GM12873 (cell line): ENCODE measurements around the gene PODXL.

ENCODE experiments used
- TF ChIP-seq, protein P1 (sequence below): IDR thresholded peaks from 2 replicates; pipeline ENCODE4 v1.5.1; 2012; ENCODE audit warnings: low read depth, mild to moderate bottlenecking, moderate library complexity, low read length, control low read depth; ENCODE audit not compliant: insufficient read depth; ENCODE audit errors: missing control alignments

The PODXL gene

DNA sequence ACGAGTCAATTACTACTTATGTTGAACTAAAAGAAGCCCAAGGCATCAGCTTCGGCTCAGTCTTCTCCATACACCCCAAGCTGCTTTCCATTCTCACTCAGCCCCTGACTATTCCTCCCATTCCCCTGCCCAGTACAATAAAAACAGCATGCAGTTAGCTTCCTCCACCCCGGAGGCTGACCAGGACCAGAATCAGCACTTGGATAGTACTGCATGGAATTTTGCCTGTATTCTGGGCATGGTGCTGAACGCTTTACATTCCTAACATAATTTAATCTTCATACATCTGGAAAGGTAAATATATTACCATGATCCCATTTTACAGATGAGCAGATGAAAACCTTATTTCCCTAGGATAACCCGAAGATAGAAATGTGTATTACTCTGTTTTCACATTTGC is 7.5 kb upstream of the PODXL start:
- TF ChIP-seq, protein P1, sequence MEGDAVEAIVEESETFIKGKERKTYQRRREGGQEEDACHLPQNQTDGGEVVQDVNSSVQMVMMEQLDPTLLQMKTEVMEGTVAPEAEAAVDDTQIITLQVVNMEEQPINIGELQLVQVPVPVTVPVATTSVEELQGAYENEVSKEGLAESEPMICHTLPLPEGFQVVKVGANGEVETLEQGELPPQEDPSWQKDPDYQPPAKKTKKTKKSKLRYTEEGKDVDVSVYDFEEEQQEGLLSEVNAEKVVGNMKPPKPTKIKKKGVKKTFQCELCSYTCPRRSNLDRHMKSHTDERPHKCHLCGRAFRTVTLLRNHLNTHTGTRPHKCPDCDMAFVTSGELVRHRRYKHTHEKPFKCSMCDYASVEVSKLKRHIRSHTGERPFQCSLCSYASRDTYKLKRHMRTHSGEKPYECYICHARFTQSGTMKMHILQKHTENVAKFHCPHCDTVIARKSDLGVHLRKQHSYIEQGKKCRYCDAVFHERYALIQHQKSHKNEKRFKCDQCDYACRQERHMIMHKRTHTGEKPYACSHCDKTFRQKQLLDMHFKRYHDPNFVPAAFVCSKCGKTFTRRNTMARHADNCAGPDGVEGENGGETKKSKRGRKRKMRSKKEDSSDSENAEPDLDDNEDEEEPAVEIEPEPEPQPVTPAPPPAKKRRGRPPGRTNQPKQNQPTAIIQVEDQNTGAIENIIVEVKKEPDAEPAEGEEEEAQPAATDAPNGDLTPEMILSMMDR = no peak

DNA sequence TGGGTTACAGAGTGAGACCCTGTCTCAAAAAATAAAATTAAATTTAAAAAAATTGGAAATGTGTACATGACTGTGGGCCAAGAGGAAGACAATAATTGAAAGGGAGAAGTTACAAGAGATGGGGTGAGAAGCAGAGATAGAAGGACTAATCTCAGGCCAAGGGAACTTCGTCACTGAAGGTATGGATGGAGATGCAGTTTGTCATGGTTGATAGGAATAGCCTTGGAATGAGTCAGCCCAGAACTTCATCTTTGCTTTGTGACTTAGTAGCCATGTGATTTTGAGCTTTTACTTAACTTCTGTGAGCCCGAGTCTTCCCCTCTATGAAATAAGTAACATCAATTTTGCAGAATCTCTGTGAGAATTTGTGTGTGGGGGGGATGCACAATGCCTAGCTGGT is 6.5 kb upstream of the PODXL start:
- TF ChIP-seq, protein P1 = no peak

DNA sequence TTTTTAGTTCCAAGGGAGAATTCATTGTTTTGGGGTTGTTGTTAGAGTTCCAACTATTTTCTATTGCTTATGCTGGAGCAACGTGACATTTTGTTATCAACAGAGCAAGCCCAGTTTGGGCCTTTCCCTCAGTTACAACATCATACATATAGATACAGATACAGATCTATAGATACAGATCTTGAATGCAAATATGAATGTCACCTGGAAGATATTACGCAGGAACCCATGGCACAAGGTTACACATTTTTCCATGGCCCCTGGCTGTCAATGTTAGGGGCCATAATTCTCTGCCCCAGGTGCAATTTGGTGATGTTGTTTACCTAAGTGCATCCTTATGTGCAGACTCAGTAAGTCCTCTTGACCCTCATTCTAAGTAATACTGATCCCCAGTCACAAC is 3.6 kb upstream of the PODXL start:
- TF ChIP-seq, protein P1 = no peak

DNA sequence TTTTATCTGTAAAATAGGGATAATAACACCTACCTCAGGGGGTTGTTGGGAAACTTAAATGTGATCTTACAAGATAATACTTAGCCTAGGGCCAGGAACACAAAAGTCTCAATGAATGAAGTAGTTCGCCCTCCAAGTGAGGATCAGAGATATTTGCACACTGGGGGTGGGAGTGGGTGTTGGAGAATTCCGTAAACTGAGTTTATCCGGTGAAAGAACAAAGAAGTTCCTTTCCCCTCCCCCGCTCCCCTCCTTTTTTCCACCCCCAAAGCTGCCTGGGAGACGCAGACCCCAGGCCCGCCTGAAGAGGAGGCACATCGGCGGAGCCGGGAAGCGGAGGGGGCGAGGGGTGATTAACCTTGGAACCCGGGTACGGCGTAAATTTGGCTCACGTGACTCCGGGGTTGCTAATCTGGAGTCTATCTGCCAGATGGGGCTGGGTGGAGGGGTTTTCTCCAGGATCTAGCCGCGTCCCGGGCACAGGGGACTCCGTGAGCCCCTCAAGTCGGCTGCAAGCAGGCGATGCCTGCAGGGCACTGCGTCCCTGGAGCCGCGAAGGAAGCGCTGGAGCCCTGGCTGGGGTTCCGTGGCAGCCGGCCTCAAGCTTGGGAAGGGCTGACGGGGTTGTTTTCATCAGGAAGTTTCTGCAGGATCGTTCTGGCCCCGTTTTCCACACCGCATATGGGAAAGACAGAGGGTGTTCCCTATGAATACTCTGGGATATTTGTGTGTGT is 1.4 kb upstream of the PODXL start:
- TF ChIP-seq, protein P1 = no peak

DNA sequence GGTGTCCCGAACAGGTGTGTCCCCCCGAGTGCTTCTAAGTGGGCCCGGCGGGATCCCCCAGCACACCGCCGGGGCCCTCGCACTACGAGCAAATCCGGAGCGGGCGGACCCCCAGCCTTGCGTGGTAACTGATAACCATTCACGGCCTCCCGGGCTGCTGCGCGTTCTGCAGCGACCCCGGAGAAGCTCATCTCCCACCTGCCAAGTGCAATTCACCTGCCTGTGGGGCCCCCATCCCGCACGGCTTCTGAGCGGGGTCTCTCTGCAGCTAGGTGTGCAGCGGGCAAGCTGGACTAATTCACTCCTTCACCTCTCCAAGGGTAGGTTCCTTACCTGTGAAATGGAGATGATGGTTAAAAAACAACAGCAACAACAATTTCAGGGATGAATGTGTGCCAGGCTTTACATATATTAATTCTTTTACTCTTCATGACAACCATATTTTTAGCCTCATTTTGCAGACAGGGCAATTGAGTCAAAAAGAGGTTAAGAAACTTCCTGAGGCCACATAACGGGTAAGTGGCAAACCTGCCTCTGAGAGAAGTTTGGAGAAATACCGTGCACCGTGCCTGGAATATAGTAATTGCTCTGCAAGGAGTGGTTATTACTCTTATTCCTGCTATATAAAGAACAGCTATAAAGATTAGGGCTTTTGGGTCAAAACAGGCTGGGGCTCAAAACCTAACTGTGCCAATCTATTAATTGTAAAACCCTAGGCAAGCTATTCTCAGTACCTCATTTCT is 652 bp upstream of the PODXL start:
- TF ChIP-seq, protein P1 = no peak

DNA sequence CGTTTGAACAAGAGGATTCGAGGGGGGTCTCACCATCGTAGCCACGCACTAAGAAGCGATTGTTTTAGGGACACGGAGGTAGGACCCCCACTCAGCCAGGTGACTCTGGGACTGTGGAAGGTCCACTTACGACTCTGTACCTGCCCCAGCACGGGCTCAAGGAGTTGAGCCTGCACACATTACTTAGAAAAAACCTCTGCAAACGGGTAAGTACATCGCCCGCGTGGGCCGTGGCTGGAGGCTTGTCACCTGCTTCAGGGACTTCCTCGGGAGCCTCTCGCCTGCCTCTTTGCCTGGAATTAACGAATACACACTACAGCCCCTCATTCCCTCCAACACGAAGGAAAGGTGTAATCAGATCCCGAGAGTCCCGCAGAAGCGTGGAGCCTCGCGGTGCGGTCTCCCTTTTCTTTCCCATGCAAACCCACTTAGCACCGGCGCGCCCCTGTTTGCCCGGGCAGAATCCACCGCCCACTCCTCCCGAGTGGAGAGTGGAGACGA is 826 bp downstream of the PODXL start:
- TF ChIP-seq, protein P1 = no peak

DNA sequence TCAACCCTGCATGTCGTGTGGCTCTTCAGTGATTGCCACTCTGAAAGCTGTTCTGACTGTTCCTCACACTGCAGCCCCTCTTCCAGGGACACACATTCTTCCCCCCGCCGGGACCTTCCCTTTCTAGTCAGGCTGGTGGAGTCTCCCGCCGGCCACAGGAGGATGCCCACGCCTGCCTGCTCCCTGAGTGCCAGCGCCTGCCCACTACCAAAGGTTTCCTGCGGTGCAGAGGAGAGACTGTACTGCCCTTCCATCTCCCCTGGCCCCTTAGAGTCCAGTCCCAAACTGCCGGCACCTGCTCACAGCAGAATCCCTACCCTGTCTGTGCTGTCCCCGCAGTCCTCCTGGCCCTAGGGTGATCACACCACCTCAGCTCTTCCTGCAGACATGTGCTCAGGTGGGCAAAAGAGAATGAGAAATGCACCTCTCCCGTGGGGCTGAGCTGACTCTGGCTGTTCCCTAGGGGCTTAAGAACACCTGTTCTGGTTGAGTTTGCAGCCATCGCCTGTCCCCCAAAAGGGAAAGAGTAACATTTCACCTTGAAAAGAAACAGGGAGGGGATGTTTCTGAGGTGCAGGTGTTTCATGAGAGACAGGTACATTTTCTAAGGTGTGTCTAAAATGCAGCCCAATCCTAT is 1.4 kb downstream of the PODXL start:
- TF ChIP-seq, protein P1 = no peak
